CD4-positive, CD25-positive, alpha-beta regulatory T cell (primary cell): ENCODE measurements around the gene REN. TPM values are rescaled to one million over a fixed set of nuclear protein-coding genes. Genes with fewer than 3 reads are reported as not detected.

ENCODE experiments used
- ATAC-seq, 2 donors: fragments of 150-1000 bp; cut with Tn5 transposase; one replicate each; pipeline ENCODE4 v1.10.0; 2021; ENCODE audit warnings: low read depth in 2 of 2, moderate number of reproducible peaks in 2 of 2, moderate library complexity in 1 of 2
- DNase-seq, 3 donors: peaks; one replicate each; pipeline versions ENCODE4 v3.0.0 to v3.0.0-alpha.2; 2012 to 2022; ENCODE audit warnings: mixed read lengths in 1 of 3
- H3K27ac ChIP-seq: one replicate; pipeline ENCODE4 v1.7.0; 2013; ENCODE audit warnings: mild to moderate bottlenecking, low read length; ENCODE audit not compliant: insufficient read depth, poor library complexity, severe bottlenecking
- H3K27me3 ChIP-seq: one replicate; pipeline ENCODE4 v1.7.0; 2013; ENCODE audit warnings: low read length; ENCODE audit not compliant: control insufficient read depth, insufficient read depth
- H3K36me3 ChIP-seq: one replicate; pipeline ENCODE4 v1.7.0; 2013; ENCODE audit warnings: mild to moderate bottlenecking, low read length, moderate library complexity; ENCODE audit not compliant: control insufficient read depth, insufficient read depth
- H3K4me1 ChIP-seq: 2 replicates; pipeline ENCODE4 v1.7.0; 2013; ENCODE audit warnings: mild to moderate bottlenecking, low read length; ENCODE audit not compliant: insufficient read depth, control insufficient read depth, poor library complexity, severe bottlenecking
- H3K4me3 ChIP-seq: one replicate; pipeline ENCODE4 v1.7.0; 2013; ENCODE audit warnings: low read depth, mild to moderate bottlenecking, low read length, moderate library complexity
- H3K9me3 ChIP-seq, 2 experiments: 1 replicate in 1 of 2; 2 replicates in 1 of 2; pipeline ENCODE4 v1.7.0; 2013; ENCODE audit warnings: low read length in 2 of 2, mild to moderate bottlenecking in 1 of 2, moderate library complexity in 1 of 2; ENCODE audit not compliant: control insufficient read depth in 2 of 2
- H3K27ac Mint-ChIP-seq, 3 donors: one replicate each; pipeline ENCODE4 v1.8.0; 2020 to 2022; ENCODE audit warnings: mild to moderate bottlenecking in 3 of 3, mixed read lengths in 3 of 3, moderate library complexity in 2 of 3
- H3K27me3 Mint-ChIP-seq: one replicate; pipeline ENCODE4 v1.8.0; 2022; ENCODE audit warnings: mild to moderate bottlenecking, mixed read lengths
- H3K36me3 Mint-ChIP-seq: one replicate; pipeline ENCODE4 v1.8.0; 2020; ENCODE audit warnings: mixed read lengths
- H3K4me1 Mint-ChIP-seq, 4 donors: one replicate each; pipeline ENCODE4 v1.8.0; 2020 to 2022; ENCODE audit warnings: mixed read lengths in 4 of 4, mild to moderate bottlenecking in 1 of 4
- H3K4me3 Mint-ChIP-seq, 4 donors: one replicate each; pipeline ENCODE4 v1.8.0; 2020 to 2022; ENCODE audit warnings: mild to moderate bottlenecking in 4 of 4, mixed read lengths in 4 of 4, moderate library complexity in 3 of 4
- H3K9me3 Mint-ChIP-seq, 7 donors: one replicate each; pipeline ENCODE4 v1.8.0; 2020 to 2022; ENCODE audit warnings: mixed read lengths in 7 of 7, mild to moderate bottlenecking in 3 of 7, moderate library complexity in 2 of 7
- polyA plus RNA-seq, 4 donors: library from polyadenylated mRNA; unstranded; fragments of 300-500 nt; fragmentation: Illumina TruSeq; gene quantifications; one replicate each; pipeline ENCODE4 v1.2.3, GENCODE V29; 2021
- total RNA-seq: library from RNA; stranded (reverse); gene quantifications from one replicate; pipeline ENCODE4 v1.2.3, GENCODE V29; 2022

REN gene
- total and polyA plus RNA-seq, 5 donors from 2014 or later: not detected

DNA sequence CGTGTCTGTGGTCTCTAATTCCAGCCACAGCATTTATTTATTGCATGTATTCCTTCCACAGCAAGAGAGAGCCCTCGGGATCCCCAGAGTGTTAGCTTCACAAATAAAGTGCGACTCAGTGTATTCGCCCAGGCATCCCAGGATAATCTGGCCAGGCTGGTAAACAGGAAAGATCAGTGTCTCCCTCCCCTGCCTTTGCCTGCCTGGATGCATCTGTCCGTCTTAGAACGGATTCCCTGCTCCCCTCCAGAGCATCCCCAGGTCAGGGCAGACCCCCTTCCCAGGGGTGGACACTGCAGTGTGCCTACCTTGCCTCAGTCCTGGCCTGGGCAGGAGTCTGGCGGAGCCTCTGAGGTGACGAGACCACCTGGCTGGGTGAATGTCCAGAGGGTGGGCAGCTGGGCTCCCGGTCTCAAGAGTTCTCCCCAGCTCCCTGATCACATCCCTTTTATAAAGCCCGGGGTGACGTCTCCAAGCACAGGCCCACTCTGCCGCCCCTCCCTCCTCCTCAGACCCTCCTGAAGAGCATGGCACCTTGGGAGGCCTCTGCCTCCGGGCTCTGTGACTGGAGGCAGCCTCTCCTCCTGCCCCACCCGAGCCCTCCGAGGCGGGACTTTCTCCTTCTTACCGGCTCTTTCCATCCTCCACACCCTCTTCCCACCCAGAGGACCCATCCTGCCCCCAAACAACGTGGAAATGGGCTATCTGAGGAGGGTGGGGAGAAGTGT is 30.1 kb upstream of the REN start, which contains the start of gene KISS1:
Gene KISS1, minus strand, starts transcription at position 424 of the 728 bp plus-strand sequence. CDS start 3,615 bp downstream, outside the sequence.
- H3K9me3 Mint-ChIP-seq: peaks cover 0 to 5% (median 0%) of the 10 kb centered on the region in 7 donors
- Histone ChIP-seq H3K4me3 (no peak within 1 kb of the TSS), H3K9me3 (no peaks in the 10 kb centered on the region), H3K4me1 (no peaks in the 10 kb centered on the region), H3K27me3 (no peaks in the 10 kb centered on the region), H3K36me3 (no peaks in the 10 kb centered on the region), H3K27ac (no peak within 1 kb of the TSS)
- H3K4me3 Mint-ChIP-seq: no peak within 1 kb of the TSS
- no peaks in the 10 kb centered on the region for H3K36me3 Mint-ChIP-seq
- ATAC-seq (no peak), DNase-seq (no peak)
- H3K27me3 Mint-ChIP-seq: peaks cover 26% of the 10 kb centered on the region
- peak within 1 kb of the TSS in 1 of 3 donors; percentile 30 for H3K27ac Mint-ChIP-seq
- peaks cover 0 to 8% (median 0%) of the 10 kb centered on the region in 4 donors for H3K4me1 Mint-ChIP-seq

DNA sequence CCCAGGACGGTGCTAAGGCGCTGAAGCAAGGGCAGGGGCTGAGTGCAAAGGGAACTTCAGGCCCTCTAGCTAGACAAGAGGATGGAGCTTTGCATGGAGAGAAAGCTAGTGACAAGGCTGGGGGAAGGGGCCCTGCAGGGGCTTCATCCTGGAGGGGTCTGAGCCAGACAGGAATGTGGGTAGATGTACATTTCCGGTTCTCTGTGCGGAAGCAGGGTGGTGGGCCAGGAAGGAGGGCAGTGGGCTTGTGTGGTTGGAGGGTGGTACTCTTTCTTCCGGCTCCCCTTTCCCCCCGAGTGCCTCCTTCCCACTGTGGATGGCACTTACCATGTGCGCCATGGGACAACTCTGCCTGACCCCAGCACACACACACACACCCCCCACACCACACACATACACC is 28.6 kb upstream of the REN start:
- Mint-ChIP-seq H3K36me3 (no peaks in the 10 kb centered on the region), H3K4me3 (no peak overlapping the region), H3K27me3 (peaks cover 32% of the 10 kb centered on the region), H3K4me1 (peaks cover 0 to 13% (median 1%) of the 10 kb centered on the region in 4 donors), H3K27ac (peak overlapping the region in 2 of 3 donors; percentile 9 to 14), H3K9me3 (peaks cover 0 to 5% (median 0%) of the 10 kb centered on the region in 7 donors)
- ATAC-seq (no peak), DNase-seq (no peak)
- Histone ChIP-seq H3K27ac (no peak overlapping the region), H3K9me3 (no peaks in the 10 kb centered on the region), H3K4me1 (no peaks in the 10 kb centered on the region), H3K27me3 (peaks cover 2% of the 10 kb centered on the region), H3K36me3 (no peaks in the 10 kb centered on the region), H3K4me3 (no peak overlapping the region)

DNA sequence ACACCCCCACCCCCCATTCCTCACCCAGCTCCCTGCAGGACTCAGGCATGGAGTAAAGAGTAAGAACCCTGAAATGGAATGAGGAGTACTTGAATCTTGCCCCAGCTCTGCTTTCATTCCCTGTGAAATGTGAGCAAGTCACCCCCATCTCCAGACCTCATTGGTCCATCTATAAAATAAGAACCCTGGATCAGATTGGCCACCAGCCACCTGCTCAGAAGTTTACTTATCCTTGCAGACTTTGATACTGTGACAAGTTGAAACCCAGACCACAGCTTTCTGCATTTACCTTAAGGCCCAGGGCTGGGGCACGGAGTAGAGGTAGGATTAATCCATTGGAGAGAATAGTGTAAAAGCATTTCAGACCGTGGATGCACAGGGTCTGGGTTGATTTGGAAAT is 27.9 kb upstream of the REN start:
- ATAC-seq: no peak
- no peaks in the 10 kb centered on the region for H3K36me3 Mint-ChIP-seq
- Histone ChIP-seq H3K4me3 (no peak overlapping the region), H3K36me3 (no peaks in the 10 kb centered on the region), H3K27ac (no peak overlapping the region), H3K27me3 (peaks cover 7% of the 10 kb centered on the region), H3K4me1 (no peaks in the 10 kb centered on the region), H3K9me3 (no peaks in the 10 kb centered on the region)
- DNase-seq: no peak
- H3K4me1 Mint-ChIP-seq: peaks cover 0 to 15% (median 1%) of the 10 kb centered on the region in 4 donors
- peaks cover 0 to 5% (median 0%) of the 10 kb centered on the region in 7 donors for H3K9me3 Mint-ChIP-seq
- no peak overlapping the region for H3K4me3 Mint-ChIP-seq
- H3K27ac Mint-ChIP-seq: peak overlapping the region in 1 of 3 donors; percentile 14
- peaks cover 39% of the 10 kb centered on the region for H3K27me3 Mint-ChIP-seq

DNA sequence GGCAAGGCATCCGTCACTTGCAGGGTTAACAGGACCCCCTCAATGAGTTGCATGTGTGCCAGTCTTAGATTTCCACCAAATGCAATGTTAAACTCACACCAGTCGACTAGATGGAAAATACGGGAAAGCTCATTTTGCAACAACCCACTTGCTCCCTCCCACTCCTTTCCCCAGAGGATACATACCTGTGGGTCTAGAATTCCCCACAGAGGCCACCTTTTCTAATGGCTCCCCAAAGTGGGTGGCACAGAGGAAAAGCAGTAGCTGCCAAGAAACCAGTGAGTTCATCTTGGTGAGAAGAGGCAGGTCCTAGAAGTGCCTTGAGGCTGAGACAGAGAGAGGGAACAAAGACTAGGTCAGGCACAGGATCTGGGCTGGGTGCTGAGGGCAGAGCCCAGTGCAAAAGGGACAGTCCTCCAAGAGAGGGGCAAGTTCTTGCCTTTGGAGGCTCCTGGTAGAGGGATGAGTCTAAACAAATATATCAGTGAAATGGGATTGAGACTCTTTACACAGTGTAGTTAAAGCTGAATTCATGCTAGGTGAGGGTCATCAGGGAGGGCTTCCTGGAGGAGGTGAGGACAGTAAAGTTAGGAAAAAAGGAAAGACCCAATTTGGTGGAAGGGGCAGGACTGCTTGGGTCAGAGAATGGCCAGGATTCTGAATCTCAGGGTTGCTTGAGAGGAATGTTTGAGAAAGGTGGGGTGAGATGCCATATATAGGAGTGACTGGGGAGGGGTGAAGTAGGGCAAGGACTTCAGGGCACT is 26.6 kb upstream of the REN start:
- Mint-ChIP-seq H3K4me3 (no peak overlapping the region), H3K27me3 (peaks cover 46% of the 10 kb centered on the region), H3K27ac (no peak overlapping the region), H3K4me1 (peaks cover 0 to 15% (median 1%) of the 10 kb centered on the region in 4 donors), H3K36me3 (no peaks in the 10 kb centered on the region), H3K9me3 (peaks cover 0 to 5% (median 0%) of the 10 kb centered on the region in 7 donors)
- no peaks in the 10 kb centered on the region for H3K4me1 ChIP-seq
- H3K9me3 ChIP-seq: no peaks in the 10 kb centered on the region
- H3K36me3 ChIP-seq: no peaks in the 10 kb centered on the region
- DNase-seq: no peak
- H3K27ac ChIP-seq: no peak overlapping the region
- H3K27me3 ChIP-seq: peaks cover 9% of the 10 kb centered on the region
- H3K4me3 ChIP-seq: no peak overlapping the region
- no peak for ATAC-seq

DNA sequence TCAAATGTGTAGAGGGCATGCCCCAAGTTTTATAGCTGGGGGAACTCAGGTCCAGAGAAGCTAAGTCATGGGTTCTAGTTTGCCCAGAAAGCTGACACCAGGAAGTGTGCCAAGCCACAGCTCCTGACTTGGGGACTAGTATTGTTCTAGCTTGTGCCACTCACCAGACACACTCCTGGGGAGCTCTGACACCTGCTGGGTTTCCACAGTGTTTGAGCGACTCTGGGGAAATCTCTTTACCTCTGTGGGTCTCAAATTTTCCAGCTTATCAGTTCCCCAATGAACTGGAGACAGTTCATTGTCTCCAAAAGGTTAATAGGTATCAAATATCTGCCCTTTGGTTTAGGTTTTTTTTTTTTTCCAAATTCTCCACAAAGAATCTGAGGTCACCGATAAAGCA is 25.9 kb upstream of the REN start:
- no peak for ATAC-seq
- Mint-ChIP-seq H3K27ac (no peak overlapping the region), H3K36me3 (no peaks in the 10 kb centered on the region), H3K4me3 (no peak overlapping the region), H3K4me1 (peaks cover 0 to 15% (median 1%) of the 10 kb centered on the region in 4 donors), H3K9me3 (peaks cover 0 to 5% (median 0%) of the 10 kb centered on the region in 7 donors), H3K27me3 (peaks cover 46% of the 10 kb centered on the region)
- Histone ChIP-seq H3K9me3 (no peaks in the 10 kb centered on the region), H3K27me3 (peaks cover 12% of the 10 kb centered on the region), H3K4me1 (no peaks in the 10 kb centered on the region), H3K4me3 (no peak overlapping the region), H3K36me3 (no peaks in the 10 kb centered on the region), H3K27ac (no peak overlapping the region)
- DNase-seq: no peak

DNA sequence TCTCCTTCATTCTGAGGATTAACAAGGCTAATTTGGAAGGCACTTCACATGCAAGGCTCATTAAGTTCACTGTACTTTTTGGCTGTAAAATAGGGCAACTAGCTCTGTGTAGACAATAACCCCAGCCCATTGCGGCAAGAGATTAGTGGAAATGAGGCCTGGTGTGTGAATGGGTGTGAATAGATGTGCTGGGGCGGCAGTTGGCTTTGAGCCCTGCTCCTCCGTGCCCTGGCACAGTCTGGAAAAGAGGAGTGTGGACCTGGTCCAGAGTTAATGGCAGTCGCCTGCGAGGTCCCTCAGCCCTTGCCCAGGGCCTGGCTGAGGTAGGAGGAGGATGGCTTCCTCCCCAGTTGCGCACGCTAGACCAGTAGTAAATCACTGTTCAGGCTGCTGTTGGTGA is 25.3 kb upstream of the REN start:
- H3K9me3 ChIP-seq: no peaks in the 10 kb centered on the region
- no peak overlapping the region for H3K27ac ChIP-seq
- no peak for ATAC-seq
- Mint-ChIP-seq H3K4me3 (no peak overlapping the region), H3K4me1 (peaks cover 0 to 15% (median 1%) of the 10 kb centered on the region in 4 donors), H3K27ac (no peak overlapping the region), H3K36me3 (no peaks in the 10 kb centered on the region), H3K9me3 (peaks cover 0 to 5% (median 0%) of the 10 kb centered on the region in 7 donors), H3K27me3 (peaks cover 46% of the 10 kb centered on the region)
- peaks cover 12% of the 10 kb centered on the region for H3K27me3 ChIP-seq
- no peak for DNase-seq
- no peak overlapping the region for H3K4me3 ChIP-seq
- H3K4me1 ChIP-seq: no peaks in the 10 kb centered on the region
- H3K36me3 ChIP-seq: no peaks in the 10 kb centered on the region

DNA sequence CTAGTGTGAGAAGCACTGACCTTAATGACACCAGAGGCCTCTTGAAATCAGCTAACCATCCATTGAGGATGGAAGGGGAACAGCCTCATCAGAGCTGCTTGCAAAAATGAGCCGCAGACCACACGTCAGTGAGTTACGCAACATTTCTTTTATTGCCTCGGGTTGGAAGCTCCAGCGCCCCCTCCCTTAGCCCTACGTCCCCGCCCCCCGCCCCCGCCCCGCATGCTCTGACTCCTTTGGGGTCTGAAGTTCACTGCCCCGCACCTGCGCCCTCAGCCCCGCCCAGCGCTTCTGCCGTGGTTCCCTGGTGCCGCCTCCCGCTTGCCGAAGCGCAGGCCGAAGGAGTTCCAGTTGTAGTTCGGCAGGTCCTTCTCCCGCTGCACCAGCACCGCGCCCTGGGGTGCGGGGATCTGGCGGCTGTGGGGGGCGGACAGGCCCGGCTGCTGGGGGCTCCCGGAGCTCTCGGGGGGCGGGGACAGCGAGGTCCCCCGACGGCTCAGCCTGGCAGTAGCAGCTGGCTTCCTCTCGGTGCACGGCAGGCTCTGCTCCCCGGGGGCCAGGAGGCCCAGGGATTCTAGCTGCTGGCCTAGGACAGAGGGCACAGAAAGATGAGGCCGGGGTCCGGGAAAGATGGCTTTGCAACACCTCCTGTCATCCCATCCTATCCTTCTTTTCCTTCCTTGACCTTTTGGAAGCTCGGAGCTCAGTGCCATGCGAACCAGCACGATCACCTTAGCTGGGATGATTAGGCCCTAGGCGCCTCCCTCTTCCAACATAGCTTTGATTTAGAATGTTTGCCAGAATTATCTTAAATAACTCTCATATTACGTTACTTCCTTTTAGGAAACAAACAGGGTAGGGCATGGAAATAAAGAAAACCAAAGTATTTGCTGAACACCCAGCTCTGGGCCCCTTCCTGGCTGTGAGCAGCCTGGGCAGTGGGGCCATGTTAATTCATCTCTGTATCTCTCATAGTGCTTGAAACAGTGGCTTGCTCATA is 24.4 kb upstream of the REN start:
- Histone ChIP-seq H3K4me1 (no peaks in the 10 kb centered on the region), H3K27ac (no peak overlapping the region), H3K9me3 (no peaks in the 10 kb centered on the region), H3K27me3 (peaks cover 12% of the 10 kb centered on the region), H3K4me3 (no peak overlapping the region), H3K36me3 (no peaks in the 10 kb centered on the region)
- Mint-ChIP-seq H3K4me1 (peaks cover 0 to 15% (median 1%) of the 10 kb centered on the region in 4 donors), H3K36me3 (no peaks in the 10 kb centered on the region), H3K4me3 (peak overlapping the region in 1 of 4 donors; percentile 38), H3K9me3 (peaks cover 0 to 5% (median 0%) of the 10 kb centered on the region in 7 donors), H3K27me3 (peaks cover 46% of the 10 kb centered on the region), H3K27ac (peak overlapping the region in 1 of 3 donors; percentile 48)
- DNase-seq (no peak), ATAC-seq (no peak)
